Measurements from ENCODE around the gene IMPACT. TPM values are rescaled to one million over a fixed set of nuclear protein-coding genes. Genes with fewer than 3 reads are reported as not detected.

Gene IMPACT
- total RNA-seq (2014; rRNA removed; shearing (Covaris generic)) = 12.3 and 22.9 TPM in 2 replicates

GRCh38 chr18:24426398-24427294, at the start of gene IMPACT:
Gene IMPACT, plus strand, starts transcription at chr18:24426670. Its CDS starts 87 bp downstream, at chr18:24426757.
- DNase-seq (ENCODE audit: low spot score) = peak; percentile 24

GRCh38 chr18:24378598-24378997, 47.9 kb upstream of the IMPACT start:
- DNase-seq (ENCODE audit: low spot score) = no peak

- no peak for DNase-seq (ENCODE audit: low spot score)
Observed at GRCh38 chr18:24380163-24380747, 46.2 kb upstream of the IMPACT start.

- DNase-seq (ENCODE audit: low spot score) = no peak
Observed at GRCh38 chr18:24381126-24381525, 45.3 kb upstream of the IMPACT start.

GRCh38 chr18:24386681-24387080, 39.8 kb upstream of the IMPACT start:
- no peak for DNase-seq (ENCODE audit: low spot score)

- no peak for DNase-seq (ENCODE audit: low spot score)
Observed at GRCh38 chr18:24388957-24389356, 37.5 kb upstream of the IMPACT start.

- no peak for DNase-seq (ENCODE audit: low spot score)
Observed at GRCh38 chr18:24395049-24395795, 31.2 kb upstream of the IMPACT start.

- DNase-seq (ENCODE audit: low spot score) = no peak
Observed at GRCh38 chr18:24396082-24396633, 30.3 kb upstream of the IMPACT start.

- DNase-seq (ENCODE audit: low spot score) = peak; percentile 63
Observed at GRCh38 chr18:24397131-24397693, 29.3 kb upstream of the IMPACT start.

GRCh38 chr18:24397694-24398368, 28.6 kb upstream of the IMPACT start, which contains the start of gene OSBPL1A:
Gene OSBPL1A, minus strand, starts transcription at chr18:24397824. Its CDS starts 20,291 bp downstream, at chr18:24377533.
- DNase-seq (ENCODE audit: low spot score) = peak; percentile 93

GRCh38 chr18:24398540-24398939, 27.9 kb upstream of the IMPACT start:
- peak; percentile 41 for DNase-seq (ENCODE audit: low spot score)

- DNase-seq (ENCODE audit: low spot score) = no peak
Observed at GRCh38 chr18:24400587-24400986, 25.9 kb upstream of the IMPACT start.

- DNase-seq (ENCODE audit: low spot score) = no peak
Observed at GRCh38 chr18:24402209-24402785, 24.2 kb upstream of the IMPACT start.

GRCh38 chr18:24403076-24403475, 23.4 kb upstream of the IMPACT start:
- no peak for DNase-seq (ENCODE audit: low spot score)

- no peak for DNase-seq (ENCODE audit: low spot score)
Observed at GRCh38 chr18:24404591-24404990, 21.9 kb upstream of the IMPACT start.

GRCh38 chr18:24408496-24408895, 18.0 kb upstream of the IMPACT start:
- no peak for DNase-seq (ENCODE audit: low spot score)

GRCh38 chr18:24413148-24413547, 13.3 kb upstream of the IMPACT start:
- no peak for DNase-seq (ENCODE audit: low spot score)

- DNase-seq (ENCODE audit: low spot score) = no peak
Observed at GRCh38 chr18:24414349-24415003, 12.0 kb upstream of the IMPACT start.

- DNase-seq (ENCODE audit: low spot score) = no peak
Observed at GRCh38 chr18:24417480-24417879, 9.0 kb upstream of the IMPACT start.

GRCh38 chr18:24420551-24420950, 5.9 kb upstream of the IMPACT start:
- DNase-seq (ENCODE audit: low spot score) = no peak

Measured in A172 (cell line).